Urinary bladder (tissue), 4 donors: Measurements from ENCODE around the gene CBR4. TPM values are rescaled to one million over a fixed set of nuclear protein-coding genes. Genes with fewer than 3 reads are reported as not detected.
A peak's percentile ranks its signal among the peaks of the same experiment; 100 is the strongest.
"Not testable (repeated sequence)": the region's sequence is repeated elsewhere in the genome, so short reads cannot be mapped to it uniquely, and the experiment has no call there.

Experiments used
- DNase-seq: peaks from one replicate; pipeline ENCODE4 v3.0.0-alpha.2; 2015; ENCODE audit errors: extremely low spot score
- H3K27ac ChIP-seq: one replicate; pipeline ENCODE4 v1.5.1; 2013; ENCODE audit warnings: low read depth, mild to moderate bottlenecking, moderate library complexity
- H3K36me3 ChIP-seq: one replicate; pipeline ENCODE4 v1.6.1; 2013; ENCODE audit warnings: mild to moderate bottlenecking, moderate library complexity; ENCODE audit not compliant: insufficient read depth
- H3K4me1 ChIP-seq: one replicate; pipeline ENCODE4 v1.6.1; 2013; ENCODE audit warnings: mild to moderate bottlenecking, moderate library complexity; ENCODE audit not compliant: insufficient read depth
- H3K4me3 ChIP-seq: one replicate; pipeline ENCODE4 v1.5.1; 2013; ENCODE audit warnings: low read depth, low read length
- WGBS: extraction: QIAGEN DNeasy Blood & Tissue Kit; methylation state at CpG from one replicate; pipeline ENCODE4 v1.1.7; 2013; 5-methylcytosine and 5-hydroxymethylcytosine counted together
- polyA plus RNA-seq: library from polyadenylated mRNA; stranded (reverse); fragments of 200-250 nt; gene quantifications from one replicate; pipeline ENCODE4 v1.2.3, GENCODE V29; 2013
- total RNA-seq: library from RNA; depleted of rRNA; stranded (reverse); fragments of >200 nt; gene quantifications from one replicate; pipeline ENCODE4 v1.2.3, GENCODE V29; 2014
- donor health status: healthy with polysubstance abuse.
- donor health status: healthy.

The CBR4 gene
- total and polyA plus RNA-seq, 2 donors = 9.6 to 41.2 TPM

DNA sequence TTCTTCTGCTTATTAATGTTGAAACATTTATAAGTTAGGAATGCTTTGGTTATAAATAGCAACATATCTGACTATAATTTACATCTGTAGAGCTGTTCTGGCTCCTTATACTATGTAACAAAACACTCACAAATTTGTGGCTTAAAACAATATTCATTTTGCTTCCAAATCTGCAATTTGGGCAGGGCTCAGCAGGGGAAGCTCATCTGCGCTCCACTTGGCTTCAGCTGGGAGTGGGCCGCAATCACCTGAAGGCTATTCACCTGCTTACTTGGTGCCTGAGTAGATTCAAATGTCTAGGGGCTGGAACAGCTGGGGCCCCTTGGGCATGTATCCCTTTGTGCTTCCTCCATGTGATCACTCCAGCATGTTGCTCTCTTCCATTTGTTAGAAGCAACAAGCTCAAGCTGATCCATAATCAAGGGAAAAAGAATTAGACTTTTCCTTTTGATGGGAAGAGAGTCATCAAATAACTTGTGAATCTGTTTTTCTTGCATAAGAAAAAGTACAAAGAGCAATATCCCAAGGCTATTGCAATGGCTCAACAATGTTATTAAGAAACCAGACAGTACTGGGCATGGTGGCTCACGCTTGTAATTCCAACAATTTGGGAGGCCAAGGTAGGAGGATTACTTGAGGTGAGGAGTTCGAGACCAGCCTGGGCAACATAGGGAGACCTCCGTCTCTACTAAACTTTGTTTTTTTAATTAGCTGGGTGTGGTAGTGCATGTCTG lies 34.8 kb upstream of the CBR4 start:
- H3K4me1 ChIP-seq = no peaks in the 10 kb centered on the region
- H3K27ac ChIP-seq = no peak overlapping the region
- H3K4me3 ChIP-seq = no peak overlapping the region
- 96% methylated on average over 5 of the region's 5 CpGs for WGBS
- no peaks in the 10 kb centered on the region for H3K36me3 ChIP-seq
- DNase-seq = no peak

DNA sequence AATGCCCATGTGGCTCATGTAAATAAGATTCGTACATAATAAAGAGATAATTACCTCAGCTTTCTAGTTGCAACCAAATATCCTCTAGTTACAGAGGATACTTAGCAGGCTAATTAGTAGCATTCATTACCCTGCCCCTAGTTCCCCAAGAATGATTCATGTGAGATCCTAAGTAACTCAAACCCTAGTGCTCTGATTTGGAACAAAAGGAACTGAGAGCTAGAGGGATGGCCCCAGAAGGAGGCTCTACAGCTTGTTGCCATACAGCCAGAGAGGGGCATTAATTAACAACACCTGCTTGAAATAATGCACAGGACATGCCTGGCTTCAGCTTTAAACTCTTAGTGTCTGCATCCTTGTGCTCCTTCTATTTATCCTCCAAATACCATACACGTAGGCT lies 32.6 kb upstream of the CBR4 start:
- Histone ChIP-seq H3K36me3 (no peaks in the 10 kb centered on the region), H3K4me1 (no peaks in the 10 kb centered on the region), H3K4me3 (no peak overlapping the region), H3K27ac (no peak overlapping the region)
- 91% methylated on average over 2 of the region's 2 CpGs for WGBS
- DNase-seq = no peak

DNA sequence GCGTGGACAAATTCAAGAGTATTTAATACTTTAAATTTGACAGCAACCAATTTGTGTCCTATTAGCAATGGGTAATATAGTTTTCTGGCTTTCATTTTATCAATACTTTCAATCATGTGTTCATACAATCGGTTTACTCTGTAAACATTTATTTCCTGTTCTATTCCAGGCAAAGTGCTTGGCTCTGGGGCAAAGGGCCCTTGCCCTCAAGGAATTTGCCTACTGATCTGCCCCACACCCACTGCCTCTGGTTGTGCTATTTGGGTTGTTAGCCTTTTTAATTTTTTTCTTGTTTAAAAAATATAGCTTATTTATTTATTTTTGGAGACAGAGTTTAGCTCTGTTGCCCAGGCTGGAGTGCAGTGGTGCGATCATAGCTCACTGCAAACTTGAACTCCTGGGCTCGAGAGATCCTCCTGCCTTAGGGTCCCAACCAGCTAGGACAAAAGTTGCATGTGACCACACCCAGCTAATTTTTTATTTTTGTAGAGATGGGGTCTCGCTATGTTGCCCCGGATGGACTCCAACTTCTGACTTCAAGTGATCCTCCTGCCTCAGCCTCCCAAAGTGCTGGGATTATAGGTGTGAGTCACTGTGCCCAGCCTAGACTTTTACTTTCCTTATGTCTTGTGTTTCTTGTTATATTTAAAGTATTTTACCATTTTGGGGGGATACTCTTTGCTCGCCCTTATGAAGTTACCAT lies 30.7 kb upstream of the CBR4 start:
- no peak for DNase-seq
- 91% methylated on average over 7 of the region's 7 CpGs for WGBS

DNA sequence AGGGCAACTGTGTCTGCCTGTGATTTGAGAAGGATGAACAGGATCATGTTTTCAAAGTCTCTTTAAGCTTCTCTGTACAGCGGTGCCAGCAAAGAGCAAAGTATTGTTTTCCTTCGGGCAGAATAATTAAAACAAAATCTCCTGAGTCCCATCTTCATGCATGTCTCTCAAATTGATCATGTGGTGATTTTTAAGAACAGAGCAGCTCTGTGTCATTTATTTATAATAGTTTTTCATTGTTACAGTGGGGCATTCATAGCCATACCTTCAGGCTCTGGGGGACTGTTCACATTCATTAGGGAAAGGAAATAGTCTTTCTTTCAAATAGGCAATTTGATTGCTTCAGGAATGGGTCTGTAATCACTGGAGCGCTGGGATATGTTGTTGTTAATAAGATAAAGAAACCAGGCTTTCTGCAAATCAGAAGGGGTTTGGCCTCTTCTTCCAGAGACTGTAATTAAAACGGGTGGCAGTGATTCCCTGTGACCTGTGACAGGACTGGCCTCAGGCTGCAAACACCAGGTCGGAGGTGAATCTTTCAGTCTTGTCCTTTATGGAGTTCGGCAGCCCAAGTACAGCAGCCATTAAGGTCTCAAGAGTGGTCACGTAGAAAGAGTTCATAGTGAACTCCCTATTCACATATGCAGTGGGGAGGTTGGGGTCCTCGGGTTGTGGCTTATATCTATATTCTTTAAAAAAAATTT lies 29.3 kb upstream of the CBR4 start:
- H3K4me3 ChIP-seq = no peak overlapping the region
- H3K4me1 ChIP-seq = no peaks in the 10 kb centered on the region
- no peak overlapping the region for H3K27ac ChIP-seq
- no peak for DNase-seq
- no peaks in the 10 kb centered on the region for H3K36me3 ChIP-seq
- WGBS = 85% methylated on average over 8 of the region's 8 CpGs

More for the DNA sequence above, 30.7 kb upstream of the CBR4 start:
- Histone ChIP-seq H3K4me3 (no peak overlapping the region), H3K4me1 (no peaks in the 10 kb centered on the region), H3K27ac (no peak overlapping the region), H3K36me3 (no peaks in the 10 kb centered on the region)

- no peaks in the 10 kb centered on the region for H3K36me3 ChIP-seq
- 79% methylated on average over 3 of the region's 3 CpGs for WGBS
- no peak overlapping the region for H3K4me3 ChIP-seq
- no peak overlapping the region for H3K27ac ChIP-seq
- DNase-seq = no peak
- no peaks in the 10 kb centered on the region for H3K4me1 ChIP-seq
These were observed 27.5 kb upstream of the CBR4 start for GRCh38 chr4:169037506-169037905.

DNA sequence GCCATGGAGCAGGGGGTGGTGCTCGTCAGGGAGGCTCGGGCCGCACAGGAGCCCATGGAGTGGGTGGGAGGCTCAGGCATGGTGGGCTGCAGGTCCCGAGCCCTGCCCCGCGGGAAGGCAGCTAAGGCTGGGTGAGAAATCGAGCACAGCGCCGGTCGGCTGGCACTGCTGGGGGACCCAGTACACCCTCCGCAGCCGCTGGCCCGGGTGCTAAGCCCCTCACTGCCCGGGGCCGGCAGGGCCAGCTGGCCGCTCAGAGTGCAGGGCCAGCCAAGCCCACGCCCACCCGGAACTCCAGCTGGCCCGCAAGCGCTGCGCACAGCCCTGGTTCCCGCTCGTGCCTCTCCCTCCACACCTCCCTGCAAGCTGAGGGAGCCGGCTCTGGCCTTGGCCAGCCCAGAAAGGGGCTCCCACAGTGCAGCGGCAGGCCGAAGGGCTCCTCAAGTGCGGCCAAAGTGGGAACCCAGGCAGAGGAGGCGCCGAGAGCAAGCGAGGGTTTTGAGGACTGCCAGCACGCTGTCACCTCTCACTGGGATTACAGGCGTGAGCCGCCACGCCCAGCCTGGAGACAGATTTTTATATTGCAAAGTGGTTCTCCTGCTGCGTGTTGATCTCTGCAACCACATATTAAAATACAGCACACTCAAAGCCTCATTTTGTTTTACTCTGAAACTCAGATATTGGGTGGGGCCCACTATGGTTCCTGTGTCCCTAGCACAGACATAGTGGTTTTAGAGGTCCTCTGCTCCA lies 26.0 kb upstream of the CBR4 start:
- H3K27ac ChIP-seq, H3K4me1 ChIP-seq, H3K36me3 ChIP-seq, DNase-seq, H3K4me3 ChIP-seq: not testable (repeated sequence)
- WGBS = 96% methylated on average over 31 of the region's 35 CpGs

GRCh38 chr4:169033660-169034059 lies 23.6 kb upstream of the CBR4 start:
- Histone ChIP-seq H3K4me1 (no peaks in the 10 kb centered on the region), H3K27ac (no peak overlapping the region), H3K36me3 (no peaks in the 10 kb centered on the region), H3K4me3 (no peak overlapping the region)
- WGBS = 77% methylated on average over 6 of the region's 6 CpGs
- DNase-seq = no peak

- H3K4me1 ChIP-seq = no peaks in the 10 kb centered on the region
- H3K27ac ChIP-seq = no peak overlapping the region
- WGBS = 88% methylated on average over 5 of the region's 5 CpGs
These were observed 23.0 kb upstream of the CBR4 start for GRCh38 chr4:169032883-169033645.

DNA sequence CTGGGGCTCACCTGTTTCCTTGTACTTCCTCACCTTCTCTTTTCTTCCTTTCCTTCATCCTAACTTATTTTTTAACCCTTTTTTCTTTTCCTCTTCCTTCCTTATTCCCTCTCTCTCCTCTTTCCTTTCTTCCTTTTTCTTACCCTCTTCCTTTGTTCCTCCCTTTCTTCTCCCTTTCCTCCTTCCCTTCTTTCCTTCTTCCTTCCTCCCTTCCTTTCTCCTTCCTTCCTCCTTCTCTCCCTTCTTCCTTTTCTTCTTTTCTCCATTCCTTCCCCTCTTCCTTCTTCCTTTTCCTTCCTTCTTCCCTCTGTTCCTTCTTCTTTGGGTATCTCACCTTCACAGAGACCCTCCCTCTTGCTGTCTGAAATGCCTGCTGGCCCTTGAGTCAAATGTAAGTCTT lies 22.1 kb upstream of the CBR4 start:
- H3K36me3 ChIP-seq = no peaks in the 10 kb centered on the region
- peak overlapping the region; percentile 30 for H3K27ac ChIP-seq
- H3K4me1 ChIP-seq = no peaks in the 10 kb centered on the region
- no peak for DNase-seq
- no peak overlapping the region for H3K4me3 ChIP-seq

More at GRCh38 chr4:169032883-169033645, 23.0 kb upstream of the CBR4 start:
- DNase-seq = no peak
- no peak overlapping the region for H3K4me3 ChIP-seq
- no peaks in the 10 kb centered on the region for H3K36me3 ChIP-seq

DNA sequence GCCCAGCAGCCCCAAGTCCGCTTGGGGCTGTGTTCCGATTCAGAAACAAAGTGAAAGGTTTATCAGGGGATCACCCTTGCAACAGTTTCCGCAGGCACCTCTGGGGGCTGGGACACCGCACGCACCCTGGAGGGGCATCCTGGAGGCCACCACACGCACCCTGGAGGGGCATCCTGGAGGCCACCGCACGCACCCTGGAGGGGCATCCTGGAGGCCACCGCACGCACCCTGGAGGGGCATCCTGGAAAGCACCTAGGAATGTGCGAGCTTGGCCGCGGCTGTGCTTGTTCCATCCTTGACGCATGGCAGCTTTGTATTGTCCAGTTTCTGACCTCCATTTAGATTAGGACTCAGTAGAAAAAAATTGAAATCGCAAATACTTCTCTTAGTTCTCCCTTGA lies 21.3 kb upstream of the CBR4 start:
- no peaks in the 10 kb centered on the region for H3K4me1 ChIP-seq
- WGBS = 93% methylated on average over 15 of the region's 15 CpGs
- H3K27ac ChIP-seq = no peak overlapping the region
- H3K4me3 ChIP-seq = no peak overlapping the region
- no peaks in the 10 kb centered on the region for H3K36me3 ChIP-seq
- DNase-seq = no peak

DNA sequence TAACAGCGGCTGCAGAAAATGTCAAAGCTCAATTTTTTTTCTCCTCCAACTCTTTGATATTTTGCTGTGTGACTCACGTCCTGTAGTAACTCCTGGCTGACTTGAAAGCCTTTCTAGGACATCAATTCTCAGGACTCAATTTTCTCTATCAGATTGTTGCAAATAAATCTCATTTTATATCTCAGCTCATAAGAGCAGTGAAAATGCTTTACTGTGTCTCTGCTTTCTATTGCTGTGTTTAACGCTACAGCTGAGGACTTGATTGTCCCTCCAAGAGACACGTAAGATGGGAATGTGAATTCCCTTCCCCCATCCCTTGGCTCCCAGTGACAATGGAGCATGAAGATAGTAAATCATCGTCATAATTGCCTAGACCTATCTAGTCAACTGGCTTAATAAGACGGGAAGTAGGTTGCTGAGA lies 20.5 kb upstream of the CBR4 start:
- no peak overlapping the region for H3K4me3 ChIP-seq
- no peak for DNase-seq
- H3K27ac ChIP-seq = no peak overlapping the region
- H3K4me1 ChIP-seq = no peaks in the 10 kb centered on the region
- WGBS = 39% methylated on average over 6 of the region's 6 CpGs
- H3K36me3 ChIP-seq = no peaks in the 10 kb centered on the region

- Histone ChIP-seq H3K4me1 (no peaks in the 10 kb centered on the region), H3K27ac (no peak overlapping the region), H3K4me3 (no peak overlapping the region), H3K36me3 (no peaks in the 10 kb centered on the region)
- no peak for DNase-seq
- 80% methylated on average over 4 of the region's 4 CpGs for WGBS
These were observed 19.9 kb upstream of the CBR4 start for GRCh38 chr4:169029947-169030346.

DNA sequence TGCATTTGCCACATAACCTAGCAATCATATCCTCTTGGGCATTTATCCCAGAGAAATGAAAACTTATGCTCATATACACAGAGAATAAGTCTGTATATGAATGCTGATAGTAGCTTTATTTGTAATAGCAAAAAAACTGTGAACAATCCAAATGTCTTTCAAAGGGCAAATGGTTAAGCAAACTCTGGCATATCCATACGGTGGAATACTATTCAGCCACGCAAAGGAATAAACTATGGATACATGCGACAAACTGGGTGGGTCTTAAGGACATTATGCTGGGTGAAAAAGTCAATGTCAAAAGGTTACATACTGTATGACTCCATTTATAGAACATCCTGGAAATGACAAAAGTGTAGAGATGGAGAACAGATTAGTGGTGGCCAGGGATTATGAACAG lies 17.6 kb upstream of the CBR4 start:
- no peak for DNase-seq
- no peaks in the 10 kb centered on the region for H3K36me3 ChIP-seq
- WGBS = 96% methylated on average over 3 of the region's 3 CpGs

More for the DNA sequence above, 17.6 kb upstream of the CBR4 start:
- Histone ChIP-seq H3K4me1 (no peaks in the 10 kb centered on the region), H3K4me3 (no peak overlapping the region), H3K27ac (no peak overlapping the region)
